Keratinocyte (primary cell): Measurements from ENCODE around the gene FKBP11. TPM values are rescaled to one million over a fixed set of nuclear protein-coding genes. Genes with fewer than 3 reads are reported as not detected.

ENCODE experiments used
- DNase-seq: peaks from one replicate; pipeline ENCODE4 v3.0.0-alpha.2; 2011; ENCODE audit warnings: low read depth, missing footprints, low spot score
- FAIRE-seq: peaks from 2 replicates; lab custom pipeline; 2011; peaks lifted over from hg19 to GRCh38; lab: Jason Lieb, UNC
- H2AFZ ChIP-seq: 2 replicates; pipeline ENCODE4 v1.6.0; 2012; ENCODE audit warnings: low read length, control low read depth, inconsistent platforms; ENCODE audit not compliant: control insufficient read depth
- H3K27ac ChIP-seq: 2 replicates; pipeline ENCODE4 v1.5.1; 2011; ENCODE audit warnings: low read length; ENCODE audit not compliant: control insufficient read depth, insufficient read depth
- H3K27me3 ChIP-seq: 3 replicates; pipeline ENCODE4 v1.6.0; 2011; ENCODE audit warnings: low read length; ENCODE audit not compliant: control insufficient read depth, insufficient read depth; ENCODE audit errors: extremely low read depth
- H3K36me3 ChIP-seq, 2 experiments: 2 replicates in 1 of 2; 3 replicates in 1 of 2; pipeline ENCODE4 v1.5.1; 2011; ENCODE audit warnings: low read length in 2 of 2, mild to moderate bottlenecking in 1 of 2; ENCODE audit not compliant: control insufficient read depth in 2 of 2, insufficient read depth in 2 of 2; ENCODE audit errors: extremely low read depth in 1 of 2
- H3K4me1 ChIP-seq: 3 replicates; pipeline ENCODE4 v1.5.1; 2011; ENCODE audit warnings: low read length; ENCODE audit not compliant: control insufficient read depth, insufficient read depth; ENCODE audit errors: extremely low read depth
- H3K4me2 ChIP-seq: 3 replicates; pipeline ENCODE4 v1.6.0; 2011; ENCODE audit warnings: low read depth, low read length; ENCODE audit not compliant: control insufficient read depth, insufficient read depth; ENCODE audit errors: extremely low read depth
- H3K4me3 ChIP-seq, 3 experiments: fragments of 200-600 bp in 1 of 3; sonication (generic) in 1 of 3; 2 replicates in 2 of 3; 3 replicates in 1 of 3; pipeline ENCODE4 v1.5.1; 2011 to 2016; ENCODE audit warnings: low read length in 3 of 3, mild to moderate bottlenecking in 3 of 3, control low read depth in 2 of 3, inconsistent platforms in 1 of 3, low read depth in 1 of 3, mixed read lengths in 1 of 3, mixed run types in 1 of 3, moderate library complexity in 1 of 3; ENCODE audit not compliant: control insufficient read depth in 2 of 3, insufficient read depth in 2 of 3; ENCODE audit errors: extremely low read depth in 1 of 3
- H3K79me2 ChIP-seq: 2 replicates; pipeline ENCODE4 v1.6.0; 2012; ENCODE audit warnings: low read length; ENCODE audit not compliant: control insufficient read depth, insufficient read depth
- H3K9ac ChIP-seq: 3 replicates; pipeline ENCODE4 v1.6.0; 2011; ENCODE audit warnings: low read length; ENCODE audit not compliant: control insufficient read depth, insufficient read depth; ENCODE audit errors: extremely low read depth
- H3K9me1 ChIP-seq: 3 replicates; pipeline ENCODE4 v1.6.0; 2011; ENCODE audit warnings: low read length; ENCODE audit not compliant: control insufficient read depth, insufficient read depth; ENCODE audit errors: extremely low read depth
- H3K9me3 ChIP-seq: 2 replicates; pipeline ENCODE4 v1.5.1; 2012; ENCODE audit warnings: low read depth, low read length; ENCODE audit not compliant: control insufficient read depth
- H4K20me1 ChIP-seq: 3 replicates; pipeline ENCODE4 v1.6.0; 2011; ENCODE audit warnings: low read length; ENCODE audit not compliant: control insufficient read depth, insufficient read depth; ENCODE audit errors: extremely low read depth
- CTCF ChIP-seq, 3 experiments: IDR thresholded peaks in 1 of 3; conservative IDR thresholded peaks in 1 of 3; optimal IDR thresholded peaks in 1 of 3; 2 replicates in 2 of 3; 3 replicates in 1 of 3; pipeline versions ENCODE3 to v1.5.1; 2011; ENCODE audit warnings: low read length in 3 of 3, mild to moderate bottlenecking in 3 of 3, moderate library complexity in 2 of 3, control low read depth in 1 of 3, inconsistent platforms in 1 of 3; ENCODE audit not compliant: insufficient read depth in 2 of 3; ENCODE audit errors: extremely low read depth in 1 of 3
- EZH2 ChIP-seq: IDR thresholded peaks from one replicate; pipeline ENCODE4 v1.6.1; 2012; ENCODE audit warnings: inconsistent platforms, mild to moderate bottlenecking, low read length, moderate library complexity
- dilution Hi-C: fragments of 300-500 bp; cut with MboI; formaldehyde crosslinking; loops from one replicate; pipeline ENCODE4 v1.7.0; 2020; ENCODE audit warnings: low sequenced_read_pairs; ENCODE audit not compliant: extremely low pct_ligation_motif_present
- polyA plus RNA-seq, 5 experiments: library from polyadenylated mRNA; depleted of rRNA in 3 of 5; stranded (reverse) in 3 of 5; stranded (forward) in 1 of 5; unstranded in 1 of 5; fragments of >200 nt; gene quantifications; 1 replicate in 1 of 5; 2 replicates in 3 of 5; 3 replicates in 1 of 5; pipeline versions ENCODE4 v1.2.1 to v1.2.3, GENCODE V29; 2011 to 2012; ENCODE audit warnings: missing spikeins in 2 of 5, low read depth in 1 of 5, low replicate concordance in 1 of 5

Gene FKBP11
- polyA plus RNA-seq, 1 donor (not counting 4 experiments of a cell fraction or from before 2014, with no cell fraction given), result 18.4 TPM

- no peak overlapping the region for H2AFZ ChIP-seq
- H3K4me1 ChIP-seq, result peaks cover 4% of the 10 kb centered on the region
- peak overlapping the region; percentile 65 for H3K4me2 ChIP-seq
- no peaks in the 10 kb centered on the region for H3K79me2 ChIP-seq
- H3K27ac ChIP-seq, result no peak overlapping the region
- H3K27me3 ChIP-seq, result peaks cover 29% of the 10 kb centered on the region
- no peak for TF ChIP-seq CTCF (optimal IDR thresholded peaks at IDR 0.05 in 1 of 3, IDR thresholded peaks at IDR 0.05 in 1 of 3, conservative IDR thresholded peaks at IDR 0.05 in 1 of 3; ENCODE audit: extremely low read depth in 1 of 3, insufficient read depth in 2 of 3, low read length in 3 of 3)
- no peak for TF ChIP-seq EZH2
- dilution Hi-C loops, result no loop called here
- H3K9ac ChIP-seq, result peak overlapping the region; percentile 31
- H3K36me3 ChIP-seq, result no peaks in the 10 kb centered on the region
- H3K9me3 ChIP-seq, result no peaks in the 10 kb centered on the region
- H3K9me1 ChIP-seq, result no peaks in the 10 kb centered on the region
- no peaks in the 10 kb centered on the region for H4K20me1 ChIP-seq
- DNase-seq, result no peak
- peak overlapping the region in 1 of 3 experiments; percentile 25 for H3K4me3 ChIP-seq
- no peak for FAIRE-seq
Observed at GRCh38 chr12:48881686-48882314, 43.5 kb downstream of the FKBP11 start.

GRCh38 chr12:48880647-48881046 lies 44.6 kb downstream of the FKBP11 start:
- DNase-seq (no peak), FAIRE-seq (no peak)
- no peak for TF ChIP-seq EZH2
- TF ChIP-seq CTCF (optimal IDR thresholded peaks at IDR 0.05 in 1 of 3, IDR thresholded peaks at IDR 0.05 in 1 of 3, conservative IDR thresholded peaks at IDR 0.05 in 1 of 3; ENCODE audit: extremely low read depth in 1 of 3, insufficient read depth in 2 of 3, low read length in 3 of 3), result no peak
- Histone ChIP-seq H3K9ac (no peak overlapping the region), H4K20me1 (no peaks in the 10 kb centered on the region), H3K36me3 (no peaks in the 10 kb centered on the region), H3K79me2 (no peaks in the 10 kb centered on the region), H3K9me3 (no peaks in the 10 kb centered on the region), H2AFZ (no peak overlapping the region), H3K27ac (no peak overlapping the region), H3K9me1 (no peaks in the 10 kb centered on the region), H3K4me3 (no peak overlapping the region), H3K4me2 (no peak overlapping the region), H3K27me3 (peaks cover 29% of the 10 kb centered on the region), H3K4me1 (peaks cover 4% of the 10 kb centered on the region)
- dilution Hi-C loops, result no loop called here
